K562 (cell line): ENCODE results near the gene ECHDC1. TPM values are rescaled to one million over a fixed set of nuclear protein-coding genes. Genes with fewer than 3 reads are reported as not detected.

Source experiments
- ATAC-seq: fragments of 200-7000 bp; cut with Tn5 transposase; 3 replicates; pipeline ENCODE4 v1.9.1; 2020; ENCODE audit warnings: moderate library complexity
- BruUV-seq: library from RNA; stranded (reverse); fragments of 400-500 nt; replicated peaks from 2 replicates; lab custom pipeline; 2021; lab: Mats Ljungman, UMichigan
- CTCF ChIA-PET: fragments of 300-600 bp; formaldehyde crosslinking; extraction: SDS; loops from one replicate; lab custom pipeline; 2021; ENCODE audit warnings: low intra/inter-chr PET ratio; lab: Yijun Ruan, JAX
- POLR2A ChIA-PET: fragments of 300-600, 350-650 bp; sonication (Branson Sonifier 250); formaldehyde crosslinking; extraction: SDS; loops from one replicate; lab custom pipeline; 2021; ENCODE audit warnings: antibody characterized with exemption, inconsistent platforms; lab: Yijun Ruan, JAX
- DNase-seq, 4 experiments: peaks; one replicate each; pipeline versions ENCODE4 v3.0.0 to v3.0.0-alpha.2; 2011 to 2018; ENCODE audit warnings: low spot score in 3 of 4, mixed read lengths in 3 of 4; ENCODE audit errors: extremely low read depth in 1 of 4
- FAIRE-seq: peaks from 2 replicates; lab custom pipeline; 2011; peaks lifted over from hg19 to GRCh38; lab: Jason Lieb, UNC
- H2AFZ ChIP-seq: 2 replicates; pipeline ENCODE4 v1.6.0; 2011; ENCODE audit warnings: low read depth, low read length, control low read depth, inconsistent platforms
- H3K27ac ChIP-seq: fragments of 200-600 bp; 3 replicates; pipeline ENCODE4 v1.8.0; 2011; ENCODE audit warnings: low read depth, mild to moderate bottlenecking, control low read depth, inconsistent platforms, low read length, moderate library complexity, mixed read lengths; ENCODE audit errors: extremely low read depth
- H3K27me3 ChIP-seq, 2 experiments: fragments of 300-600 bp in 1 of 2; 2 replicates in 1 of 2; 3 replicates in 1 of 2; pipeline versions ENCODE4 v1.6.0 to v1.8.0; 2011; ENCODE audit warnings: inconsistent platforms in 2 of 2, low read length in 2 of 2, mild to moderate bottlenecking in 1 of 2, mixed read lengths in 1 of 2, moderate library complexity in 1 of 2; ENCODE audit not compliant: control insufficient read depth in 2 of 2, insufficient read depth in 2 of 2
- H3K36me3 ChIP-seq: fragments of 300-600 bp; 3 replicates; pipeline ENCODE4 v1.8.0; 2011; ENCODE audit warnings: mild to moderate bottlenecking, low read length, inconsistent platforms; ENCODE audit not compliant: control insufficient read depth, insufficient read depth
- H3K4me1 ChIP-seq, 2 experiments: fragments of 200-600 bp in 1 of 2; replicated peaks in 1 of 2; 2 replicates in 1 of 2; 3 replicates in 1 of 2; pipeline versions ENCODE4 v1.5.1 to v1.8.0; 2011; ENCODE audit warnings: inconsistent platforms in 2 of 2, low read length in 2 of 2, mild to moderate bottlenecking in 1 of 2, mixed read lengths in 1 of 2, moderate library complexity in 1 of 2; ENCODE audit not compliant: control insufficient read depth in 2 of 2, insufficient read depth in 2 of 2
- H3K4me2 ChIP-seq: 2 replicates; pipeline ENCODE4 v1.6.1; 2011; ENCODE audit warnings: low read length, control low read depth, inconsistent platforms, mixed read lengths; ENCODE audit not compliant: insufficient read depth
- H3K4me3 ChIP-seq: fragments of 200-600 bp; sonication (generic), shearing (Covaris generic); 2 replicates; pipeline ENCODE4 v1.5.1; 2016; ENCODE audit warnings: control low read depth, inconsistent platforms
- H3K79me2 ChIP-seq: fragments of 200-600 bp; 3 replicates; pipeline ENCODE4 v1.8.0; 2011; ENCODE audit warnings: low read length, inconsistent platforms; ENCODE audit not compliant: control insufficient read depth, insufficient read depth
- H3K9ac ChIP-seq, 2 experiments: 2 replicates each; pipeline versions ENCODE4 v1.6.0 to v1.6.1; 2011; ENCODE audit warnings: low read depth in 2 of 2, low read length in 2 of 2, control low read depth in 1 of 2, inconsistent platforms in 1 of 2, mild to moderate bottlenecking in 1 of 2, mixed read lengths in 1 of 2; ENCODE audit not compliant: insufficient read depth in 1 of 2
- H3K9me1 ChIP-seq: one replicate; pipeline ENCODE4 v1.6.0; 2011; ENCODE audit warnings: inconsistent platforms, mild to moderate bottlenecking, low read length, moderate library complexity; ENCODE audit not compliant: control insufficient read depth, insufficient read depth
- H3K9me3 ChIP-seq: replicated peaks from 2 replicates; pipeline ENCODE4 v1.5.1; 2011; ENCODE audit warnings: low read depth, low read length, inconsistent platforms; ENCODE audit not compliant: control insufficient read depth, insufficient read depth
- H4K20me1 ChIP-seq: replicated peaks from 2 replicates; pipeline ENCODE4 v1.6.1; 2011; ENCODE audit warnings: low read length, inconsistent platforms, mixed read lengths; ENCODE audit not compliant: control insufficient read depth, insufficient read depth
- DIDO1 ChIP-seq: fragments of 450-650 bp; IDR thresholded peaks from 2 replicates; pipeline ENCODE4 v1.6.1; 2016; ENCODE audit warnings: low read depth, missing biosample characterization, missing genetic modification characterization
- MAFF ChIP-seq: IDR thresholded peaks from 2 replicates; pipeline ENCODE4 v1.6.1; 2012; ENCODE audit warnings: low read length, improper control_type of control experiment
- NCOA6 ChIP-seq: fragments of 450-650 bp; IDR thresholded peaks from 2 replicates; pipeline ENCODE4 v1.6.1; 2017; ENCODE audit warnings: mild to moderate bottlenecking
- NFYB ChIP-seq: IDR thresholded peaks from 2 replicates; pipeline ENCODE4 v1.6.1; 2011; ENCODE audit warnings: mild to moderate bottlenecking, moderate library complexity; ENCODE audit not compliant: insufficient read length; ENCODE audit errors: extremely low read depth
- PML ChIP-seq: IDR thresholded peaks from 2 replicates; pipeline ENCODE4 v1.6.1; 2012; ENCODE audit warnings: low read length, inconsistent platforms
- PRMT5 ChIP-seq: sonication (generic); formaldehyde crosslinking; IDR thresholded peaks from 2 replicates; pipeline ENCODE4 v1.5.0; 2020; ENCODE audit warnings: missing genetic modification reagents
- RAD21 ChIP-seq, 2 experiments: fragments of 250-450 bp in 1 of 2; fragments of 450-650 bp in 1 of 2; sonication (Bioruptor Pico) in 1 of 2; formaldehyde crosslinking in 1 of 2; IDR thresholded peaks in 1 of 2; conservative IDR thresholded peaks in 1 of 2; 2 replicates each; pipeline versions ENCODE4 v1.4.0 to v1.8.0; 2020 to 2022; ENCODE audit warnings: mild to moderate bottlenecking in 2 of 2, moderate library complexity in 1 of 2
- SMC3 ChIP-seq: conservative IDR thresholded peaks from 2 replicates; pipeline ENCODE4 v1.6.1; 2011; ENCODE audit warnings: low read depth, low read length, improper control_type of control experiment; ENCODE audit not compliant: insufficient read depth
- YY1 ChIP-seq, 3 experiments: IDR thresholded peaks; 2 replicates each; pipeline ENCODE4 v1.6.1; 2011; ENCODE audit warnings: low read length in 2 of 3, mild to moderate bottlenecking in 2 of 3, moderate library complexity in 2 of 3, borderline replicate concordance in 1 of 3, control low read depth in 1 of 3, low read depth in 1 of 3; ENCODE audit not compliant: insufficient read depth in 3 of 3, insufficient replicate concordance in 2 of 3, control insufficient read depth in 1 of 3, insufficient read length in 1 of 3; ENCODE audit errors: extremely low read depth in 1 of 3
- ZNF449 ChIP-seq: fragments of 250-450 bp; sonication (Bioruptor Pico); IDR thresholded peaks from 2 replicates; pipeline ENCODE4 v1.8.0; 2022; ENCODE audit warnings: moderate library complexity, mild to moderate bottlenecking, inconsistent platforms
- WGBS: fragments of 100-300 bp; shearing (Covaris generic); methylation state at CpG from one replicate; pipeline ENCODE4 v1.1.6; 2016; ENCODE audit warnings: low coverage, mixed read lengths; ENCODE audit not compliant: insufficient coverage; ENCODE audit errors: missing lambda C conversion rate; 5-methylcytosine and 5-hydroxymethylcytosine counted together
- in situ Hi-C: fragments of 300-500 bp; cut with MboI; formaldehyde crosslinking; loops from 4 replicates; pipeline ENCODE4 v1.15.0; 2018; ENCODE audit warnings: inconsistent platforms, mixed read lengths
- intact Hi-C: fragments of 100-400 bp; cut with micrococcal nuclease; formaldehyde crosslinking; loops from 2 replicates; pipeline ENCODE4 v1.14.2; 2022
- polyA plus RNA-seq, 8 experiments: library from polyadenylated mRNA; depleted of rRNA in 4 of 8; stranded (reverse) in 5 of 8; unstranded in 3 of 8; fragments of >200 nt; fragmentation: Nextera tagmentation in 2 of 8; fragmentation: Illumina TruSeq in 1 of 8; extraction: Ambion mirVana in 2 of 8; extraction: Trizol in 1 of 8; gene quantifications; 2 replicates each; pipeline versions ENCODE4 v1.2.1 to v1.2.3, GENCODE V29; 2011 to 2014; ENCODE audit warnings: inconsistent platforms in 1 of 8, missing spikeins in 1 of 8
- total RNA-seq, 7 experiments: library from RNA; depleted of rRNA in 6 of 7; stranded (reverse); fragments of >200 nt in 6 of 7; fragmentation: Illumina TruSeq in 2 of 7; extraction: Trizol in 2 of 7; gene quantifications; 2 replicates each; pipeline versions ENCODE4 v1.2.1 to v1.2.3, GENCODE V29; 2011 to 2021; ENCODE audit warnings: low replicate concordance in 1 of 7
- TF ChIP-seq, protein P1 (sequence below), 3 experiments: IDR thresholded peaks in 2 of 3; conservative IDR thresholded peaks in 1 of 3; 2 replicates each; pipeline ENCODE4 v1.5.1; 2011 to 2012; ENCODE audit warnings: low read length in 3 of 3, mild to moderate bottlenecking in 3 of 3, control low read depth in 2 of 3, improper control_type of control experiment in 1 of 3, inconsistent platforms in 1 of 3, low read depth in 1 of 3, mixed read lengths in 1 of 3, moderate library complexity in 1 of 3; ENCODE audit not compliant: insufficient read depth in 2 of 3
- TF ChIP-seq, protein P2 (sequence below): fragments of 250-450 bp; sonication (Bioruptor Pico); IDR thresholded peaks from 2 replicates; pipeline ENCODE4 v1.5.0; 2022; ENCODE audit warnings: mild to moderate bottlenecking

The ECHDC1 gene
- total and polyA plus RNA-seq, 9 of the 15 experiments (the other 6 are each of a cell fraction or from before 2014, with no cell fraction given), result 58.0 to 105 (median 78.6) TPM

DNA sequence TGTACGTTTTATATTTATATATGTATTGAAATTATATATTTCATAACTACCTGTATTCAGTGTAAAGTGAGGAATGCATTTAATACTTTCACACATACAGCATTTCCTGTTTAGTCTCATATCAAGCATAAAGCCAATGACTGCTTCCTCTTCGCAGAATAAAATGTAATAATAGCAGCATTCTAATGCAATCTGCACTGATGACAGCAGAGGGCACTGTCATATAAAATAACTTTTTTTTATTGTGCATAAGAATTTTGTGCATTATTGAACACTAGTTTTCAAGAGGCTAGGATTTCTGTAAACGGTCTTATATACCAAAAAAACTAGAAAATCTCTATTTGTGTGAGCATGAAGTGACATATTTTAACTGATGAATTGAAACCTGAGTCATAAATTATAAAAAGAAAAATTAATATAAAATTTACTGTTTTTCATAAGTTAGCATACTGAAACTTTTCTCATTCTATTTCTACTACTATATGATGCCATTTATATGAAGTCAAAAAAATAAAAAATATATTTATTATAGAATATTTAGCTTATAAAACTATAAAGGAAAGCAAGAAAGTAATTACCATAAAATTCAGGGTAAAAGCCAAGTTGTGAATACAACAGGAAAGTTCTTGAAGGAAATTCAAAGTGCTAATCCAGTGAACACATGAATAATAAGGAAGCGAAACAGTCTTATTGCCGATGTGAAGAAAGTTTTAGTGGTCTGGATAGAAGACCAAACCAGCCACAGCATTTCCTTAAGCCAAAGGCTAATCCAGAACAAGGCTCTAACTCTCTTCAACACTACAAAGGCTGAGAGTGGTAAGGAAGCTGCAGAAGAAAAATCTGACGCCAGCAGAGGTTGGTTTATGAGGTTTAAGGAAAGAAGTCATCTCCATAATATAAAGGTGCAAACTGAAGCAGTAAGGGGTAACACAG, 40.4 kb downstream of the ECHDC1 start:
- Histone ChIP-seq H3K4me3 (no peak overlapping the region), H3K27me3 (no peaks in the 10 kb centered on the region), H3K4me1 (no peaks in the 10 kb centered on the region), H3K9me3 (no peaks in the 10 kb centered on the region), H4K20me1 (no peaks in the 10 kb centered on the region; the same call in none of the 2 replicates), H3K27ac (no peak overlapping the region), H3K9me1 (no peaks in the 10 kb centered on the region), H3K9ac (no peak overlapping the region), H2AFZ (no peak overlapping the region), H3K36me3 (peaks cover 11% of the 10 kb centered on the region; the same call in 1 of the 3 replicates), H3K79me2 (peaks cover 29% of the 10 kb centered on the region), H3K4me2 (no peak overlapping the region)
- WGBS, result 60% methylated on average over 6 of the region's 6 CpGs
- ChIA-PET POLR2A (interaction anchor here (0.7 kb wide), 1 partner anchor 17 kb away, joined by 4 read pairs; no protein-coding TSS in a partner anchor), CTCF (interaction anchor here (1.2 to 1.6 kb wide), 2 partner anchors 117 to 236 kb away, joined by 7 to 8 read pairs; no protein-coding TSS in a partner anchor)
- BruUV-seq, result no TSS peak
- FAIRE-seq, result no peak
- in situ Hi-C loops (loop anchor here (10.0 kb wide), 1 partner anchor 122 kb away; no protein-coding TSS in a partner anchor), intact Hi-C loops (loop anchor here (1.0 to 5.0 kb wide), 4 partner anchors 40 to 234 kb away; partner anchors contain the start of gene ECHDC1)
- ATAC-seq, result 0 out of 3 replicates have a peak, but pooled peaks have one; percentile 44
- DNase-seq, result peak; percentile 21 to 34 (median 28)
- no peak for TF ChIP-seq ZNF449
- TF ChIP-seq DIDO1 (tag), result no peak
- TF ChIP-seq PRMT5 (CRISPR knock-in tag), result no peak
- no peak for TF ChIP-seq PML
- no peak for TF ChIP-seq NCOA6
- TF ChIP-seq NFYB, result no peak
- no peak for TF ChIP-seq YY1 (IDR thresholded peaks at IDR 0.05; ENCODE audit: borderline replicate concordance in 1 of 3, control insufficient read depth in 1 of 3, extremely low read depth in 1 of 3, insufficient read depth in 3 of 3, insufficient read length in 1 of 3, insufficient replicate concordance in 2 of 3, low read depth in 1 of 3, low read length in 2 of 3)
- TF ChIP-seq, protein P1, sequence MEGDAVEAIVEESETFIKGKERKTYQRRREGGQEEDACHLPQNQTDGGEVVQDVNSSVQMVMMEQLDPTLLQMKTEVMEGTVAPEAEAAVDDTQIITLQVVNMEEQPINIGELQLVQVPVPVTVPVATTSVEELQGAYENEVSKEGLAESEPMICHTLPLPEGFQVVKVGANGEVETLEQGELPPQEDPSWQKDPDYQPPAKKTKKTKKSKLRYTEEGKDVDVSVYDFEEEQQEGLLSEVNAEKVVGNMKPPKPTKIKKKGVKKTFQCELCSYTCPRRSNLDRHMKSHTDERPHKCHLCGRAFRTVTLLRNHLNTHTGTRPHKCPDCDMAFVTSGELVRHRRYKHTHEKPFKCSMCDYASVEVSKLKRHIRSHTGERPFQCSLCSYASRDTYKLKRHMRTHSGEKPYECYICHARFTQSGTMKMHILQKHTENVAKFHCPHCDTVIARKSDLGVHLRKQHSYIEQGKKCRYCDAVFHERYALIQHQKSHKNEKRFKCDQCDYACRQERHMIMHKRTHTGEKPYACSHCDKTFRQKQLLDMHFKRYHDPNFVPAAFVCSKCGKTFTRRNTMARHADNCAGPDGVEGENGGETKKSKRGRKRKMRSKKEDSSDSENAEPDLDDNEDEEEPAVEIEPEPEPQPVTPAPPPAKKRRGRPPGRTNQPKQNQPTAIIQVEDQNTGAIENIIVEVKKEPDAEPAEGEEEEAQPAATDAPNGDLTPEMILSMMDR (IDR thresholded peaks at IDR 0.05 in 2 of 3, conservative IDR thresholded peaks at IDR 0.05 in 1 of 3; ENCODE audit: insufficient read depth in 2 of 3, low read depth in 1 of 3, low read length in 3 of 3), result peak; percentile 47 to 71 (median 47); a peak in 4 of 6 replicates
- no peak for TF ChIP-seq MAFF
- TF ChIP-seq SMC3, result 0 out of 2 replicates have a peak, but pooled peaks have one; percentile 21
- TF ChIP-seq RAD21 (CRISPR knock-in tag; conservative IDR thresholded peaks at IDR 0.05 in 1 of 2, IDR thresholded peaks at IDR 0.05 in 1 of 2), result peak; percentile 65 to 68
- TF ChIP-seq, protein P2, sequence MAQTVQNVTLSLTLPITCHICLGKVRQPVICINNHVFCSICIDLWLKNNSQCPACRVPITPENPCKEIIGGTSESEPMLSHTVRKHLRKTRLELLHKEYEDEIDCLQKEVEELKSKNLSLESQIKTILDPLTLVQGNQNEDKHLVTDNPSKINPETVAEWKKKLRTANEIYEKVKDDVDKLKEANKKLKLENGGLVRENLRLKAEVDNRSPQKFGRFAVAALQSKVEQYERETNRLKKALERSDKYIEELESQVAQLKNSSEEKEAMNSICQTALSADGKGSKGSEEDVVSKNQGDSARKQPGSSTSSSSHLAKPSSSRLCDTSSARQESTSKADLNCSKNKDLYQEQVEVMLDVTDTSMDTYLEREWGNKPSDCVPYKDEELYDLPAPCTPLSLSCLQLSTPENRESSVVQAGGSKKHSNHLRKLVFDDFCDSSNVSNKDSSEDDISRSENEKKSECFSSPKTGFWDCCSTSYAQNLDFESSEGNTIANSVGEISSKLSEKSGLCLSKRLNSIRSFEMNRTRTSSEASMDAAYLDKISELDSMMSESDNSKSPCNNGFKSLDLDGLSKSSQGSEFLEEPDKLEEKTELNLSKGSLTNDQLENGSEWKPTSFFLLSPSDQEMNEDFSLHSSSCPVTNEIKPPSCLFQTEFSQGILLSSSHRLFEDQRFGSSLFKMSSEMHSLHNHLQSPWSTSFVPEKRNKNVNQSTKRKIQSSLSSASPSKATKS, result no peak
